Measurements from ENCODE around the gene FASN.

DNA sequence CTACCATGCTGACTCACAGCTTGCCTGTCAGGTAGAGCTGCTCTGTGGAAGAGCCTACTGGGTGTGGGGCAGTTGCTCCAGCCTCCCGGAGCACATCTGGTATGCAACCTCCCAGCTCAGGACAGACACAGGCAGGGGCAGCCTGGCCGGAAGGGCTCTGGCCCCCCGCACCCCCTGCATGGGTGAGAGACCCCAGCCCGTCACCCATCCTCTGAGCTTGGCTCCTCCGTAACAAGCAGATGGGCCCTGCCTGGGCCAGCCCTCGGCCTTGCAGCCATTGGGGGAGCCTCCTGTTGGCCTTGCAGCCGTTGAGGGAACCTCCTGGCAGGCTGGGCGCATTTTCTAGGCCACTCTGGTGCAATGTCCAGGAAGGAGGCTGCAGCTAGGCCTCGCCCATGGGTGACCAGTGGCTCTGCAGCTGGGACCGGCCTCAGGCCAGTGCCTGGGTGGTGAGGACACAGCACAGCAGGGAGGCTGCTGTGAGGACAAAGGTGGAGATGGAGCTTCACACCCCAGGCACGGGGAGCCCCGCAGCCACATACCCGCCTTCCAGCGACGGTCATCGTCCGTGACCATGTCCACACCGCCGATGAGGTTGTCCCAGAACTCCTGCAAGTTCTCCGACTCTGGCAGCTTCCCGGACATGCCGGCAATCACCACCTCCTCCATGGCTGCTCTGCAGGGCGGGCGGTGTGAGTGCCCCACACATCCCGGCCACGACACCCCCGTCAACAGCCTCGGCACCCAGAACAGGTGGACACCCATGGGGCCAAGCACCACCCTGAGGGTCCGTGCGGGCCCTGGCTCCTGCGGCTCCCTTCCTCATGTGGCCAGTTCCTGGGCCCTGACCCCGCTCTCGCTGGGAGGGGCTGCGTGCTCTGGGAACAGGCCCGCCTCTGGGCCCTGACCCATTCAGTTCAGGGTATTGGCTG, 2.0 kb downstream of the FASN start:
- TF ChIP-seq, protein P1, sequence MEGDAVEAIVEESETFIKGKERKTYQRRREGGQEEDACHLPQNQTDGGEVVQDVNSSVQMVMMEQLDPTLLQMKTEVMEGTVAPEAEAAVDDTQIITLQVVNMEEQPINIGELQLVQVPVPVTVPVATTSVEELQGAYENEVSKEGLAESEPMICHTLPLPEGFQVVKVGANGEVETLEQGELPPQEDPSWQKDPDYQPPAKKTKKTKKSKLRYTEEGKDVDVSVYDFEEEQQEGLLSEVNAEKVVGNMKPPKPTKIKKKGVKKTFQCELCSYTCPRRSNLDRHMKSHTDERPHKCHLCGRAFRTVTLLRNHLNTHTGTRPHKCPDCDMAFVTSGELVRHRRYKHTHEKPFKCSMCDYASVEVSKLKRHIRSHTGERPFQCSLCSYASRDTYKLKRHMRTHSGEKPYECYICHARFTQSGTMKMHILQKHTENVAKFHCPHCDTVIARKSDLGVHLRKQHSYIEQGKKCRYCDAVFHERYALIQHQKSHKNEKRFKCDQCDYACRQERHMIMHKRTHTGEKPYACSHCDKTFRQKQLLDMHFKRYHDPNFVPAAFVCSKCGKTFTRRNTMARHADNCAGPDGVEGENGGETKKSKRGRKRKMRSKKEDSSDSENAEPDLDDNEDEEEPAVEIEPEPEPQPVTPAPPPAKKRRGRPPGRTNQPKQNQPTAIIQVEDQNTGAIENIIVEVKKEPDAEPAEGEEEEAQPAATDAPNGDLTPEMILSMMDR (IDR thresholded peaks at IDR 0.05) = no peak
- no peak for TF ChIP-seq POLR2A (IDR thresholded peaks at IDR 0.05)
